Thymus (tissue), 11 donors: Measurements from ENCODE around the gene PDS5B. TPM values are rescaled to one million over a fixed set of nuclear protein-coding genes. Genes with fewer than 3 reads are reported as not detected.

Experiments used
- DNase-seq, 9 donors: peaks; one replicate each; pipeline ENCODE4 v3.0.0-alpha.2; 2013; ENCODE audit warnings: low spot score in 9 of 9, low read depth in 6 of 9, missing footprints in 1 of 9
- H3K27ac ChIP-seq, 2 donors: one replicate each; pipeline ENCODE4 v1.5.1; 2013; ENCODE audit warnings: control low read depth in 1 of 2, low read depth in 1 of 2, low read length in 1 of 2, mild to moderate bottlenecking in 1 of 2, moderate library complexity in 1 of 2
- H3K27me3 ChIP-seq, 2 donors: one replicate each; pipeline ENCODE4 v1.5.1; 2013; ENCODE audit warnings: low read length in 1 of 2; ENCODE audit not compliant: control insufficient read depth in 2 of 2, insufficient read depth in 1 of 2
- H3K36me3 ChIP-seq, 2 donors: one replicate each; pipeline ENCODE4 v1.5.1; 2013; ENCODE audit warnings: low read length in 1 of 2, mild to moderate bottlenecking in 1 of 2, moderate library complexity in 1 of 2; ENCODE audit not compliant: control insufficient read depth in 2 of 2, insufficient read depth in 2 of 2
- H3K4me1 ChIP-seq, 2 donors: one replicate each; pipeline ENCODE4 v1.5.1; 2013; ENCODE audit warnings: low read length in 2 of 2; ENCODE audit not compliant: control insufficient read depth in 2 of 2, insufficient read depth in 2 of 2
- H3K4me3 ChIP-seq, 2 donors: one replicate each; pipeline ENCODE4 v1.5.1; 2013; ENCODE audit warnings: low read length in 2 of 2, control low read depth in 1 of 2, mild to moderate bottlenecking in 1 of 2
- H3K9me3 ChIP-seq, 2 donors: one replicate each; pipeline ENCODE4 v1.5.1; 2013; ENCODE audit warnings: low read length in 1 of 2, mild to moderate bottlenecking in 1 of 2; ENCODE audit not compliant: control insufficient read depth in 2 of 2, insufficient read depth in 1 of 2
- WGBS: extraction: QIAGEN DNeasy Blood & Tissue Kit; methylation state at CpG from one replicate; pipeline ENCODE4 v1.1.7; 2013; 5-methylcytosine and 5-hydroxymethylcytosine counted together
- polyA plus RNA-seq: library from polyadenylated mRNA; stranded (reverse); fragments of 200-250 nt; gene quantifications from one replicate; pipeline ENCODE4 v1.2.3, GENCODE V29; 2013
- total RNA-seq: library from RNA; stranded (reverse); fragments of 120-200 nt; gene quantifications from one replicate; pipeline ENCODE4 v1.2.4, GENCODE V29; 2013
- donor health status: healthy.

PDS5B gene
- total and polyA plus RNA-seq, 2 donors = 12.8 to 37.2 TPM

GRCh38 chr13:32629313-32629712 is 43.1 kb downstream of the PDS5B start:
- Histone ChIP-seq H3K27ac (no peak overlapping the region), H3K9me3 (no peaks in the 10 kb centered on the region), H3K4me3 (no peak overlapping the region), H3K27me3 (no peaks in the 10 kb centered on the region), H3K36me3 (peaks cover 0 to 4% of the 10 kb centered on the region in 2 donors), H3K4me1 (no peaks in the 10 kb centered on the region)
- WGBS = 97% methylated on average over 2 of the region's 2 CpGs
- DNase-seq = no peak

- Histone ChIP-seq H3K36me3 (peaks cover 0 to 4% of the 10 kb centered on the region in 2 donors), H3K27ac (no peak overlapping the region), H3K4me1 (no peaks in the 10 kb centered on the region), H3K27me3 (no peaks in the 10 kb centered on the region), H3K9me3 (no peaks in the 10 kb centered on the region), H3K4me3 (no peak overlapping the region)
- no peak for DNase-seq
- WGBS = 95% methylated on average over 1 of the region's 1 CpG
Observed at GRCh38 chr13:32629866-32630265, 43.6 kb downstream of the PDS5B start.

- Histone ChIP-seq H3K4me3 (no peak overlapping the region), H3K4me1 (no peaks in the 10 kb centered on the region), H3K9me3 (no peaks in the 10 kb centered on the region), H3K27me3 (no peaks in the 10 kb centered on the region), H3K36me3 (peaks cover 0 to 4% of the 10 kb centered on the region in 2 donors), H3K27ac (no peak overlapping the region)
- WGBS = 98% methylated on average over 3 of the region's 3 CpGs
- DNase-seq = no peak
Observed at GRCh38 chr13:32632343-32632909, 46.2 kb downstream of the PDS5B start.

GRCh38 chr13:32636711-32637110 is 50.5 kb downstream of the PDS5B start:
- Histone ChIP-seq H3K36me3 (no peaks in the 10 kb centered on the region), H3K27ac (no peak overlapping the region), H3K27me3 (no peaks in the 10 kb centered on the region), H3K9me3 (no peaks in the 10 kb centered on the region), H3K4me3 (no peak overlapping the region), H3K4me1 (no peaks in the 10 kb centered on the region)
- WGBS = 99% methylated on average over 1 of the region's 1 CpG
- DNase-seq = no peak

GRCh38 chr13:32638739-32639138 is 52.5 kb downstream of the PDS5B start:
- H3K4me1 ChIP-seq = no peaks in the 10 kb centered on the region
- WGBS = 94% methylated on average over 9 of the region's 9 CpGs
- no peaks in the 10 kb centered on the region for H3K27me3 ChIP-seq
- no peak for DNase-seq
- no peaks in the 10 kb centered on the region for H3K36me3 ChIP-seq
- H3K27ac ChIP-seq = no peak overlapping the region
- H3K4me3 ChIP-seq = no peak overlapping the region
- H3K9me3 ChIP-seq = no peaks in the 10 kb centered on the region

- no peaks in the 10 kb centered on the region for H3K4me1 ChIP-seq
- no peaks in the 10 kb centered on the region for H3K36me3 ChIP-seq
- no peak overlapping the region for H3K4me3 ChIP-seq
- H3K27me3 ChIP-seq = no peaks in the 10 kb centered on the region
- H3K27ac ChIP-seq = no peak overlapping the region
- no peaks in the 10 kb centered on the region for H3K9me3 ChIP-seq
- WGBS = 33% methylated on average over 4 of the region's 4 CpGs
- DNase-seq = peak; percentile 19 to 76 (median 54)
Observed at GRCh38 chr13:32639502-32640105, 53.4 kb downstream of the PDS5B start.

GRCh38 chr13:32642316-32642715 is 56.1 kb downstream of the PDS5B start:
- Histone ChIP-seq H3K4me1 (peaks cover 0 to 4% of the 10 kb centered on the region in 2 donors), H3K9me3 (no peaks in the 10 kb centered on the region), H3K27me3 (no peaks in the 10 kb centered on the region), H3K4me3 (no peak overlapping the region), H3K36me3 (no peaks in the 10 kb centered on the region), H3K27ac (no peak overlapping the region)
- 85% methylated on average over 1 of the region's 1 CpG for WGBS
- no peak for DNase-seq

- Histone ChIP-seq H3K27ac (no peak overlapping the region), H3K27me3 (no peaks in the 10 kb centered on the region), H3K9me3 (no peaks in the 10 kb centered on the region), H3K4me1 (peaks cover under 1 to 4% of the 10 kb centered on the region in 2 donors), H3K4me3 (no peak overlapping the region), H3K36me3 (no peaks in the 10 kb centered on the region)
- WGBS = 96% methylated on average over 1 of the region's 1 CpG
- no peak for DNase-seq
Observed at GRCh38 chr13:32642858-32643257, 56.6 kb downstream of the PDS5B start.

- Histone ChIP-seq H3K27ac (no peak overlapping the region), H3K36me3 (no peaks in the 10 kb centered on the region), H3K27me3 (no peaks in the 10 kb centered on the region), H3K4me3 (no peak overlapping the region), H3K9me3 (no peaks in the 10 kb centered on the region), H3K4me1 (peaks cover 2 to 6% of the 10 kb centered on the region in 2 donors)
- 48% methylated on average over 2 of the region's 2 CpGs for WGBS
- DNase-seq = no peak
Observed at GRCh38 chr13:32645854-32646253, 59.6 kb downstream of the PDS5B start.
